GM12878 (cell line): ENCODE measurements around the gene RAB7B. TPM values are rescaled to one million over a fixed set of nuclear protein-coding genes. Genes with fewer than 3 reads are reported as not detected.

Source experiments
- ATAC-seq: fragments of 200-7000 bp; cut with Tn5 transposase; 3 replicates; pipeline ENCODE4 v1.9.1; 2020; ENCODE audit warnings: mild to moderate bottlenecking, moderate library complexity
- BruUV-seq: library from RNA; stranded (reverse); fragments of 400-500 nt; replicated peaks from 2 replicates; lab custom pipeline; 2021; lab: Mats Ljungman, UMichigan
- CTCF ChIA-PET: fragments of 300-600 bp; sonication (Branson Sonifier 250); formaldehyde crosslinking; extraction: SDS; loops from one replicate; lab custom pipeline; 2021; ENCODE audit warnings: inconsistent platforms; lab: Yijun Ruan, JAX
- POLR2A ChIA-PET: fragments of 350-600 bp; formaldehyde crosslinking; extraction: SDS; loops from one replicate; lab custom pipeline; 2021; ENCODE audit warnings: inconsistent platforms; lab: Charles Lee
- RAD21 ChIA-PET: fragments of 300-600 bp; sonication (Branson Sonifier 250); formaldehyde crosslinking; loops from one replicate; lab custom pipeline; 2023; ENCODE audit warnings: antibody characterized with exemption; ENCODE audit not compliant: unreplicated experiment; lab: Charles Lee
- SMC1A ChIA-PET: fragments of 300-600 bp; sonication (Branson Sonifier 250); formaldehyde crosslinking; loops from one replicate; lab custom pipeline; 2023; ENCODE audit not compliant: unreplicated experiment, uncharacterized antibody; lab: Charles Lee
- DNase-seq: peaks from one replicate; pipeline ENCODE4 v3.0.0-alpha.2; 2011; ENCODE audit warnings: low read depth, low spot score
- FAIRE-seq: peaks from 3 replicates; lab custom pipeline; 2011; peaks lifted over from hg19 to GRCh38; lab: Jason Lieb, UNC
- H2AFZ ChIP-seq: 2 replicates; pipeline ENCODE4 v1.6.0; 2011; ENCODE audit warnings: low read depth, low read length, control low read depth; ENCODE audit not compliant: control insufficient read depth
- H3K27ac ChIP-seq: 2 replicates; pipeline ENCODE4 v1.5.1; 2011; ENCODE audit warnings: control low read depth; ENCODE audit not compliant: control insufficient read depth, insufficient read depth
- H3K27me3 ChIP-seq, 2 experiments: replicated peaks in 1 of 2; 2 replicates each; pipeline versions ENCODE4 v1.6.0 to v1.6.1; 2011; ENCODE audit warnings: low read length in 1 of 2; ENCODE audit not compliant: control insufficient read depth in 2 of 2, insufficient read depth in 2 of 2
- H3K36me3 ChIP-seq, 2 experiments: 2 replicates each; pipeline ENCODE4 v1.5.1; 2011; ENCODE audit warnings: low read length in 1 of 2; ENCODE audit not compliant: control insufficient read depth in 2 of 2, insufficient read depth in 2 of 2
- H3K4me1 ChIP-seq: 2 replicates; pipeline ENCODE4 v1.6.1; 2011; ENCODE audit warnings: mild to moderate bottlenecking, low read length, moderate library complexity, mixed read lengths; ENCODE audit not compliant: control insufficient read depth, insufficient read depth
- H3K4me2 ChIP-seq: 2 replicates; pipeline ENCODE4 v1.6.0; 2011; ENCODE audit warnings: control low read depth; ENCODE audit not compliant: control insufficient read depth, insufficient read depth
- H3K4me3 ChIP-seq: fragments of 200-600 bp; sonication (generic); 2 replicates; pipeline ENCODE4 v1.5.1; 2016
- H3K79me2 ChIP-seq: 2 replicates; pipeline ENCODE4 v1.6.0; 2011; ENCODE audit warnings: low read length; ENCODE audit not compliant: control insufficient read depth, insufficient read depth
- H3K9ac ChIP-seq: 2 replicates; pipeline ENCODE4 v1.8.0; 2011; ENCODE audit warnings: low read length, control low read depth, mixed read lengths; ENCODE audit not compliant: control insufficient read depth, insufficient read depth
- H3K9me3 ChIP-seq: replicated peaks from 3 replicates; pipeline ENCODE4 v1.5.1; 2011; ENCODE audit warnings: mild to moderate bottlenecking, low read length; ENCODE audit not compliant: control insufficient read depth, insufficient read depth
- H4K20me1 ChIP-seq: 2 replicates; pipeline ENCODE4 v1.6.0; 2011; ENCODE audit not compliant: control insufficient read depth, insufficient read depth
- ATF7 ChIP-seq: fragments of 450-650 bp; IDR thresholded peaks from 2 replicates; pipeline ENCODE4 v1.6.1; 2016; ENCODE audit warnings: low read depth, mild to moderate bottlenecking
- BCL11A ChIP-seq: IDR thresholded peaks from 2 replicates; pipeline ENCODE4 v1.6.1; 2011; ENCODE audit warnings: low read depth, low read length
- CHD1 ChIP-seq: IDR thresholded peaks from 2 replicates; pipeline ENCODE4 v1.6.1; 2012; ENCODE audit warnings: low read depth, low read length, improper control_type of control experiment
- FOXM1 ChIP-seq: IDR thresholded peaks from 2 replicates; pipeline ENCODE4 v1.6.1; 2012; ENCODE audit warnings: low read depth, mild to moderate bottlenecking, inconsistent platforms, low read length, moderate library complexity
- JUNB ChIP-seq: IDR thresholded peaks from 2 replicates; pipeline ENCODE4 v1.6.1; 2016; ENCODE audit warnings: antibody characterized with exemption, mild to moderate bottlenecking
- JUND ChIP-seq: IDR thresholded peaks from 2 replicates; pipeline ENCODE4 v1.6.1; 2012; ENCODE audit warnings: low read depth, mild to moderate bottlenecking, low read length, improper control_type of control experiment, moderate library complexity
- NRF1 ChIP-seq: conservative IDR thresholded peaks from 2 replicates; pipeline ENCODE4 v1.6.1; 2011; ENCODE audit warnings: mild to moderate bottlenecking, low read depth, low read length, improper control_type of control experiment
- RCOR1 ChIP-seq: conservative IDR thresholded peaks from 2 replicates; pipeline ENCODE4 v1.6.1; 2012; ENCODE audit warnings: low read depth, low read length, improper control_type of control experiment
- SREBF2 ChIP-seq: IDR thresholded peaks from 2 replicates; pipeline ENCODE4 v1.6.1; 2012; ENCODE audit warnings: mild to moderate bottlenecking, low read length
- WGBS: methylation state at CpG from one replicate; pipeline ENCODE4 v1.1.6; 2016; ENCODE audit warnings: low lambda C conversion rate; ENCODE audit not compliant: insufficient replicate concordance, insufficient coverage; ENCODE audit errors: missing lambda C conversion rate; 5-methylcytosine and 5-hydroxymethylcytosine counted together
- in situ Hi-C: fragments of 300-500 bp; cut with MboI; formaldehyde crosslinking; loops from 9 replicates; pipeline ENCODE4 v1.14.3; 2018; ENCODE audit warnings: mixed read lengths
- intact Hi-C: fragments of 100-400 bp; cut with micrococcal nuclease; formaldehyde crosslinking; loops from one replicate; pipeline ENCODE4 v1.14.2; 2022; ENCODE audit not compliant: unreplicated experiment
- polyA plus RNA-seq, 11 experiments: library from polyadenylated mRNA; depleted of rRNA in 4 of 11; unstranded in 6 of 11; stranded (reverse) in 5 of 11; fragments of >200 nt; fragmentation: Nextera tagmentation in 4 of 11; fragmentation: Illumina TruSeq in 1 of 11; extraction: Ambion mirVana in 4 of 11; extraction: Trizol in 1 of 11; gene quantifications; 1 replicate in 1 of 11; 2 replicates in 10 of 11; pipeline versions ENCODE4 v1.2.1 to v1.2.3, GENCODE V29; 2011 to 2016; ENCODE audit warnings: inconsistent platforms in 2 of 11, missing spikeins in 2 of 11, low read depth in 1 of 11
- total RNA-seq, 4 experiments: library from RNA; depleted of rRNA in 3 of 4; stranded (reverse); fragments of >200 nt in 3 of 4; fragmentation: Illumina TruSeq in 1 of 4; extraction: Trizol in 1 of 4; gene quantifications; 2 replicates each; pipeline versions ENCODE4 v1.2.1 to v1.2.3, GENCODE V29; 2013 to 2021
- TF ChIP-seq, protein P1 (sequence below): fragments of 450-650 bp; conservative IDR thresholded peaks from 2 replicates; pipeline ENCODE4 v1.6.1; 2017; ENCODE audit warnings: mild to moderate bottlenecking, moderate library complexity
- TF ChIP-seq, protein P2 (sequence below): fragments of 450-650 bp; IDR thresholded peaks from 2 replicates; pipeline ENCODE4 v1.6.1; 2017; ENCODE audit warnings: mild to moderate bottlenecking
- TF ChIP-seq, protein P3 (sequence below): fragments of 450-650 bp; formaldehyde crosslinking; IDR thresholded peaks from 2 replicates; pipeline ENCODE4 v1.5.0; 2022; ENCODE audit warnings: mild to moderate bottlenecking, missing genetic modification characterization
- TF ChIP-seq, protein P4 (sequence below): IDR thresholded peaks from 2 replicates; pipeline ENCODE4 v1.6.1; 2012; ENCODE audit warnings: low read length, inconsistent platforms

The RAB7B gene
- total and polyA plus RNA-seq, 10 of the 15 experiments (the other 5 are each of a cell fraction or from before 2014, with no cell fraction given): 0.09 TPM; not detected in 9

DNA sequence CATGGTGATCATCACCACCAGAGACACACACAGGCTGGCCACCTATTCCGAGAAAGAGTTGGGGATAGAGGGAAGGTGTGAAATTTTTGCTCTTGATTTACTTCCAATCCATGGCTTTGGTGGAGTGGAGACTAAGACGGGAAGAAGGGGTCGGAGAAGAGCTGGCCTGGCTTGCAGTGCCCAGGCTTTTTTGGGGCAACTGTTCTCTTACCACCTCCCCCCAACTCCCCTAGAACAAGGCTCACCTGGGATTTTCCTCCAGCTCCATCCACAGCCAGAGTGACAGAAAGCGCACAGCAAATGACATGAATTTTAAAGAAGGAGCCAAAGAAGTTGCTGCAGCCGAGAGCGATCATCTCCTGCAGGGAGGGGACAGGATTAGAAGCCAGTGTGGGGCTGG is 75.9 kb downstream of the RAB7B start:
- Histone ChIP-seq H3K27ac (no peak overlapping the region), H3K4me2 (no peak overlapping the region), H3K4me3 (no peak overlapping the region), H3K9ac (no peak overlapping the region), H3K27me3 (peaks cover 3 to 10% of the 10 kb centered on the region in 2 experiments; a peak in 3 of 4 replicates), H3K9me3 (no peaks in the 10 kb centered on the region), H3K79me2 (no peaks in the 10 kb centered on the region), H3K4me1 (no peaks in the 10 kb centered on the region), H3K36me3 (no peaks in the 10 kb centered on the region), H2AFZ (no peak overlapping the region), H4K20me1 (peaks cover 2% of the 10 kb centered on the region; the same call in 1 of the 2 replicates)
- ChIA-PET SMC1A (interaction anchor here (1.0 kb wide), 1 partner anchor 16 kb away, joined by 3 read pairs; no protein-coding TSS in a partner anchor), RAD21 (interaction anchor here (1.1 kb wide), 1 partner anchor 50 kb away, joined by 3 read pairs; no protein-coding TSS in a partner anchor), POLR2A (interaction anchor here (0.5 kb wide), 1 partner anchor 11 kb away, joined by 3 read pairs; no protein-coding TSS in a partner anchor), CTCF (interaction anchor here (0.6 kb wide), 1 partner anchor 50 kb away, joined by 3 read pairs; no protein-coding TSS in a partner anchor)
- no TSS peak for BruUV-seq
- ATAC-seq: no peak
- in situ Hi-C loops (no loop called here), intact Hi-C loops (no loop called here)
- WGBS: 32% methylated on average over 6 of the region's 6 CpGs
- DNase-seq: no peak
- FAIRE-seq: no peak
- TF ChIP-seq FOXM1: no peak
- no peak for TF ChIP-seq CHD1
- TF ChIP-seq, protein P1, sequence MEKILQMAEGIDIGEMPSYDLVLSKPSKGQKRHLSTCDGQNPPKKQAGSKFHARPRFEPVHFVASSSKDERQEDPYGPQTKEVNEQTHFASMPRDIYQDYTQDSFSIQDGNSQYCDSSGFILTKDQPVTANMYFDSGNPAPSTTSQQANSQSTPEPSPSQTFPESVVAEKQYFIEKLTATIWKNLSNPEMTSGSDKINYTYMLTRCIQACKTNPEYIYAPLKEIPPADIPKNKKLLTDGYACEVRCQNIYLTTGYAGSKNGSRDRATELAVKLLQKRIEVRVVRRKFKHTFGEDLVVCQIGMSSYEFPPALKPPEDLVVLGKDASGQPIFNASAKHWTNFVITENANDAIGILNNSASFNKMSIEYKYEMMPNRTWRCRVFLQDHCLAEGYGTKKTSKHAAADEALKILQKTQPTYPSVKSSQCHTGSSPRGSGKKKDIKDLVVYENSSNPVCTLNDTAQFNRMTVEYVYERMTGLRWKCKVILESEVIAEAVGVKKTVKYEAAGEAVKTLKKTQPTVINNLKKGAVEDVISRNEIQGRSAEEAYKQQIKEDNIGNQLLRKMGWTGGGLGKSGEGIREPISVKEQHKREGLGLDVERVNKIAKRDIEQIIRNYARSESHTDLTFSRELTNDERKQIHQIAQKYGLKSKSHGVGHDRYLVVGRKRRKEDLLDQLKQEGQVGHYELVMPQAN: no peak
- no peak for TF ChIP-seq ATF7
- no peak for TF ChIP-seq RCOR1
- TF ChIP-seq, protein P2, sequence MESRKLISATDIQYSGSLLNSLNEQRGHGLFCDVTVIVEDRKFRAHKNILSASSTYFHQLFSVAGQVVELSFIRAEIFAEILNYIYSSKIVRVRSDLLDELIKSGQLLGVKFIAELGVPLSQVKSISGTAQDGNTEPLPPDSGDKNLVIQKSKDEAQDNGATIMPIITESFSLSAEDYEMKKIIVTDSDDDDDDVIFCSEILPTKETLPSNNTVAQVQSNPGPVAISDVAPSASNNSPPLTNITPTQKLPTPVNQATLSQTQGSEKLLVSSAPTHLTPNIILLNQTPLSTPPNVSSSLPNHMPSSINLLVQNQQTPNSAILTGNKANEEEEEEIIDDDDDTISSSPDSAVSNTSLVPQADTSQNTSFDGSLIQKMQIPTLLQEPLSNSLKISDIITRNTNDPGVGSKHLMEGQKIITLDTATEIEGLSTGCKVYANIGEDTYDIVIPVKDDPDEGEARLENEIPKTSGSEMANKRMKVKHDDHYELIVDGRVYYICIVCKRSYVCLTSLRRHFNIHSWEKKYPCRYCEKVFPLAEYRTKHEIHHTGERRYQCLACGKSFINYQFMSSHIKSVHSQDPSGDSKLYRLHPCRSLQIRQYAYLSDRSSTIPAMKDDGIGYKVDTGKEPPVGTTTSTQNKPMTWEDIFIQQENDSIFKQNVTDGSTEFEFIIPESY: no peak
- TF ChIP-seq SREBF2: no peak
- no peak for TF ChIP-seq JUNB
- no peak for TF ChIP-seq JUND
- TF ChIP-seq NRF1: no peak
- TF ChIP-seq, protein P3, sequence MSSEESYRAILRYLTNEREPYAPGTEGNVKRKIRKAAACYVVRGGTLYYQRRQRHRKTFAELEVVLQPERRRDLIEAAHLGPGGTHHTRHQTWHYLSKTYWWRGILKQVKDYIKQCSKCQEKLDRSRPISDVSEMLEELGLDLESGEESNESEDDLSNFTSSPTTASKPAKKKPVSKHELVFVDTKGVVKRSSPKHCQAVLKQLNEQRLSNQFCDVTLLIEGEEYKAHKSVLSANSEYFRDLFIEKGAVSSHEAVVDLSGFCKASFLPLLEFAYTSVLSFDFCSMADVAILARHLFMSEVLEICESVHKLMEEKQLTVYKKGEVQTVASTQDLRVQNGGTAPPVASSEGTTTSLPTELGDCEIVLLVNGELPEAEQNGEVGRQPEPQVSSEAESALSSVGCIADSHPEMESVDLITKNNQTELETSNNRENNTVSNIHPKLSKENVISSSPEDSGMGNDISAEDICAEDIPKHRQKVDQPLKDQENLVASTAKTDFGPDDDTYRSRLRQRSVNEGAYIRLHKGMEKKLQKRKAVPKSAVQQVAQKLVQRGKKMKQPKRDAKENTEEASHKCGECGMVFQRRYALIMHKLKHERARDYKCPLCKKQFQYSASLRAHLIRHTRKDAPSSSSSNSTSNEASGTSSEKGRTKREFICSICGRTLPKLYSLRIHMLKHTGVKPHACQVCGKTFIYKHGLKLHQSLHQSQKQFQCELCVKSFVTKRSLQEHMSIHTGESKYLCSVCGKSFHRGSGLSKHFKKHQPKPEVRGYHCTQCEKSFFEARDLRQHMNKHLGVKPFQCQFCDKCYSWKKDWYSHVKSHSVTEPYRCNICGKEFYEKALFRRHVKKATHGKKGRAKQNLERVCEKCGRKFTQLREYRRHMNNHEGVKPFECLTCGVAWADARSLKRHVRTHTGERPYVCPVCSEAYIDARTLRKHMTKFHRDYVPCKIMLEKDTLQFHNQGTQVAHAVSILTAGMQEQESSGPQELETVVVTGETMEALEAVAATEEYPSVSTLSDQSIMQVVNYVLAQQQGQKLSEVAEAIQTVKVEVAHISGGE: no peak
- TF ChIP-seq BCL11A: no peak
- TF ChIP-seq, protein P4, sequence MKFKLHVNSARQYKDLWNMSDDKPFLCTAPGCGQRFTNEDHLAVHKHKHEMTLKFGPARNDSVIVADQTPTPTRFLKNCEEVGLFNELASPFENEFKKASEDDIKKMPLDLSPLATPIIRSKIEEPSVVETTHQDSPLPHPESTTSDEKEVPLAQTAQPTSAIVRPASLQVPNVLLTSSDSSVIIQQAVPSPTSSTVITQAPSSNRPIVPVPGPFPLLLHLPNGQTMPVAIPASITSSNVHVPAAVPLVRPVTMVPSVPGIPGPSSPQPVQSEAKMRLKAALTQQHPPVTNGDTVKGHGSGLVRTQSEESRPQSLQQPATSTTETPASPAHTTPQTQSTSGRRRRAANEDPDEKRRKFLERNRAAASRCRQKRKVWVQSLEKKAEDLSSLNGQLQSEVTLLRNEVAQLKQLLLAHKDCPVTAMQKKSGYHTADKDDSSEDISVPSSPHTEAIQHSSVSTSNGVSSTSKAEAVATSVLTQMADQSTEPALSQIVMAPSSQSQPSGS: no peak
